IPS DF 4.7 (cell line): ENCODE data around the gene C10orf62.
"Not testable (repeated sequence)": the region's sequence is repeated elsewhere in the genome, so short reads cannot be mapped to it uniquely, and the experiment has no call there.

ENCODE experiments used
- DNase-seq: peaks from one replicate; pipeline ENCODE4 v3.0.0-alpha.2; 2013; ENCODE audit warnings: low spot score; ENCODE audit errors: extremely low read depth

C10orf62 gene

DNA sequence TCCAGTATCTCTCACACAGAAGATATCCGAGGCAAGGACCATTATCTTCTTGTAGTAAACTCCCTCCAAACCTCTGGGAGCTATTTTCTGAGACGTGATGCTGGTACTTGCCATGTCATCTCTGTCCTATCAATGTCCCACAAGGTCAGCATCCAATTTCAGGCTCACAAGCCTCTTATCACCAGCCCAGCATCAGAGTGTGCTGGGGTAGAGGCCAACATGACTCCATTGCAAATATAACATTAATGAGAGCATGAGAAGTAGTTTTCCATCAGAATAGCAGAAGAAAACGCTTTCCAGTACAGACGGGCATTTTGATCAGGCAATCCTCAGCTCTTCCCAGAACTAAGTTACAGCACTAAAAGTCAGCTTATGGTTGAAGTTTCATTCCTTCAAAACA, 38.2 kb downstream of the C10orf62 start:
- DNase-seq = no peak

GRCh38 chr10:97628228-97628627, 38.7 kb downstream of the C10orf62 start:
- no peak for DNase-seq

GRCh38 chr10:97629289-97629688, 39.8 kb downstream of the C10orf62 start:
- DNase-seq = no peak

- no peak for DNase-seq
Observed at GRCh38 chr10:97631098-97631497, 41.6 kb downstream of the C10orf62 start.

DNA sequence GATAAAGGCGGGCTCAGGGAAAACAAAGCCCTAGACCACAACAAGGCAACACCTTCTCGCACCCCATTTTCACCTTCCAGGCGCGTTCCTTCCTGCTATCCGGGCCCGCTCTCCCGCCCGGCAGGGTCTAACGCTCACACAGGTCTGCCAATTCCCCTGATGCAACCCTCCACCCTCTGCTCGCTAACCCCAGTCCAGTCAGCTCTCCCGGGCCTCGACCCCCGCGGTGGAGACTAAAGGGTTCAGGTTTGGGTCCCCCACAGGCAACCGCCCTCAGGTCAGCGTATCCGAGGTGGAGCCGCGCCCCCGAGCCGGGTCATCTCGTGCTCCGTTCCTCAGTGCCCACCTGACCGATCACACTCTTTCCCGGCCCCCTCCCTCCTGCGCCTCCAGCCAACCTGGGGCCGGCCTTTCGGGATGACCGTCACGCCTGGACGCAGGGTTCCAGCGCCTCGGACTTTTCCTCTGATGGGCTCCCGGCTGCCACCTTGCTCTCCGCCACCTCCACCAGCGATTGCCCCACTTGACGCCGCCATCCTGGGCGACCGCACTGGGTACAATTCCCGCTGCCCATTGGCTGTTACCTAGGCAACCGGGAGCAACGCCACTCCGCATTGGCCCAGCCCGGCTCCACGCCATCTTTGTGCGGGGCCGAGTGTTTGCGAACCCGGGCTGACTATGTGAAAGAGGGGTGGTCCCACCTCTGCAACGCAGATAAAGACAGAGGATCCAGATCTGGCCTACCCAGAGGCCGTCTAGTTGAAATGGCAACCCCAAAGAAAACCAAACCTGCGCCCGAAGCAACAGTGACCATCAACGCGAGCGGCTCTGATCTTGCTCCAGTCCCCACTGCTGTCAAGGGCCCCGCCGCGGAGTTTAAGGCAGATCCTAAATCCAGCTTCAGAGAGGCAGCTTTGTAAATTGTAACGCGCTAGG, 43.7 kb downstream of the C10orf62 start, which contains the start of gene MORN4:
Gene MORN4, minus strand, starts transcription at position 552 of the 936 bp plus-strand sequence. CDS start 13,847 bp downstream, outside the sequence.
- peak; percentile 86 for DNase-seq

- no peak for DNase-seq
Observed at GRCh38 chr10:97633921-97634320, 44.4 kb downstream of the C10orf62 start.

GRCh38 chr10:97635577-97635976, 46.1 kb downstream of the C10orf62 start:
- no peak for DNase-seq

DNA sequence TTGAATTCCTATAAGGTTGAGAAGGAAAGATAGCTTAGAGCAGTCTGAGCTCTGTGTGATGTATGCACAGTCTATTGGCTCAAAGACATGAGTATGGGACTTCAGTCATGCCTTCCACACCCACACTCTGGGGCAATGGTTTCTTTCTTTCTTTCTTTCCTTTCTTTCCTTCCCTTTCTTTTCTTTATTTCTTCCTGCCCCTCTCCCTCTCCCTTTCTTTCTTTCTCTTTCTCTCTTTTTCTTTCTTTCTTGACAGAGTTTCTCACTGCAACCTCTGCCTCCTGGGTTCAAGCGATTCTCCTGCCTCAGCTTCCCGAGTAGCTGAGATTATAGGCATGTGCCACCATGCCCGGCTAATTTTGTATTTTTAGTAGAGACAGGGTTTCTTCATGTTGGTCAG, 49.6 kb downstream of the C10orf62 start:
- not testable (repeated sequence) for DNase-seq

- DNase-seq = peak; percentile 97
Observed at GRCh38 chr10:97640174-97640867, 50.8 kb downstream of the C10orf62 start, which contains the start of gene PI4K2A. Gene PI4K2A, plus strand, starts transcription at chr10:97640671. Its CDS starts 72 bp downstream, at chr10:97640743.
